ENCODE data around the gene HRH3. TPM values are rescaled to one million over a fixed set of nuclear protein-coding genes. Genes with fewer than 3 reads are reported as not detected.

Gene HRH3
- total RNA-seq, 1 experiment from 2014 or later: 1.8 TPM

GRCh38 chr20:62206388-62206775 is 13.7 kb downstream of the HRH3 start:
- no peaks in the 10 kb centered on the region for H3K9me3 ChIP-seq (ENCODE audit: control insufficient read depth, low read depth, low read length)
- H4K5ac ChIP-seq (ENCODE audit: insufficient read length, low read depth, low read length): no peak overlapping the region
- no peak overlapping the region for H2AFZ ChIP-seq (ENCODE audit: low read length)
- no peak overlapping the region for H2BK15ac ChIP-seq (ENCODE audit: low read depth, low read length)
- Mint-ChIP-seq H3K4me1 (peaks cover 4 to 6% of the 10 kb centered on the region in 2 experiments), H3K27ac (0 out of 7 replicates have a peak overlapping the region, but pooled peaks of 1 of the 3 experiments have one; percentile 35), H3K4me3 (no peak overlapping the region), H3K9me3 (no peaks in the 10 kb centered on the region), H3K36me3 (ENCODE audit: insufficient read depth in 1 of 3, low read depth in 3 of 3) (peaks cover 8 to 22% (median 18%) of the 10 kb centered on the region in 3 experiments; a peak in 6 of 7 replicates), H3K27me3 (ENCODE audit: low read depth) (no peaks in the 10 kb centered on the region)
- H2BK20ac ChIP-seq (ENCODE audit: low read depth, low read length, poor library complexity, severe bottlenecking): no peak overlapping the region
- H3K4me1 ChIP-seq (ENCODE audit: insufficient read depth, low read length): no peaks in the 10 kb centered on the region
- no peak overlapping the region for H3K56ac ChIP-seq (ENCODE audit: insufficient read length, low read depth, low read length)
- H3K23me2 ChIP-seq (ENCODE audit: insufficient read length, low read depth, low read length, poor library complexity, severe bottlenecking): no peaks in the 10 kb centered on the region
- no peak overlapping the region for H3K9ac ChIP-seq (ENCODE audit: extremely low read depth, insufficient read length, low read length)
- no peaks in the 10 kb centered on the region for H3K79me1 ChIP-seq (ENCODE audit: insufficient read depth, low read depth, low read length, poor library complexity, severe bottlenecking)
- no peak overlapping the region for H2AK5ac ChIP-seq (ENCODE audit: insufficient read length, low read length)
- no peak overlapping the region for H3T11ph ChIP-seq (ENCODE audit: low read length)
- no peak overlapping the region for H4K91ac ChIP-seq (ENCODE audit: insufficient read length, low read depth, low read length)
- H3K79me2 ChIP-seq (ENCODE audit: insufficient read depth, low read length): no peaks in the 10 kb centered on the region
- H3K27me3 ChIP-seq (ENCODE audit: insufficient read depth, low read length): no peaks in the 10 kb centered on the region
- H4K8ac ChIP-seq (replicated peaks; ENCODE audit: insufficient read length, low read depth, low read length): no peak overlapping the region
- no peak for TF ChIP-seq CTCF (conservative IDR thresholded peaks at IDR 0.05)
- no peak overlapping the region for H3K4ac ChIP-seq (ENCODE audit: low read depth, low read length)
- H3K4me2 ChIP-seq (ENCODE audit: insufficient read depth, insufficient read length, low read length): no peak overlapping the region
- H3K18ac ChIP-seq (ENCODE audit: insufficient read length, low read depth, low read length): no peak overlapping the region
- no peak overlapping the region for H3K14ac ChIP-seq (ENCODE audit: insufficient read depth, low read length)
- no peak overlapping the region for H2BK12ac ChIP-seq (ENCODE audit: insufficient read length, low read depth, low read length)
- no peak overlapping the region for H2BK5ac ChIP-seq (ENCODE audit: insufficient read length, low read length)
- no CpG with 5 or more reads among the region's 17 CpGs for WGBS (ENCODE audit: extremely low coverage, insufficient read length, low lambda C conversion rate)
- no peak for DNase-seq
- no peak overlapping the region for H2BK120ac ChIP-seq (ENCODE audit: low read depth, low read length, poor library complexity, severe bottlenecking)
- no peaks in the 10 kb centered on the region for H4K20me1 ChIP-seq (ENCODE audit: control insufficient read depth, insufficient read depth, insufficient read length)
- H3K23ac ChIP-seq (ENCODE audit: insufficient read length, low read depth, low read length): no peak overlapping the region
- no peak overlapping the region for H3K27ac ChIP-seq (ENCODE audit: insufficient read length, low read depth, low read length)
